CD4-positive, CD25-positive, alpha-beta regulatory T cell (primary cell): ENCODE results near the gene ELP5. TPM values are rescaled to one million over a fixed set of nuclear protein-coding genes. Genes with fewer than 3 reads are reported as not detected.

Experiments
- ATAC-seq, 2 donors: fragments of 150-1000 bp; cut with Tn5 transposase; one replicate each; pipeline ENCODE4 v1.10.0; 2021; ENCODE audit warnings: low read depth in 2 of 2, moderate number of reproducible peaks in 2 of 2, moderate library complexity in 1 of 2
- DNase-seq, 3 donors: peaks; one replicate each; pipeline versions ENCODE4 v3.0.0 to v3.0.0-alpha.2; 2012 to 2022; ENCODE audit warnings: mixed read lengths in 1 of 3
- H3K27ac ChIP-seq: one replicate; pipeline ENCODE4 v1.7.0; 2013; ENCODE audit warnings: mild to moderate bottlenecking, low read length; ENCODE audit not compliant: insufficient read depth, poor library complexity, severe bottlenecking
- H3K27me3 ChIP-seq: one replicate; pipeline ENCODE4 v1.7.0; 2013; ENCODE audit warnings: low read length; ENCODE audit not compliant: control insufficient read depth, insufficient read depth
- H3K36me3 ChIP-seq: one replicate; pipeline ENCODE4 v1.7.0; 2013; ENCODE audit warnings: mild to moderate bottlenecking, low read length, moderate library complexity; ENCODE audit not compliant: control insufficient read depth, insufficient read depth
- H3K4me1 ChIP-seq: 2 replicates; pipeline ENCODE4 v1.7.0; 2013; ENCODE audit warnings: mild to moderate bottlenecking, low read length; ENCODE audit not compliant: insufficient read depth, control insufficient read depth, poor library complexity, severe bottlenecking
- H3K4me3 ChIP-seq: one replicate; pipeline ENCODE4 v1.7.0; 2013; ENCODE audit warnings: low read depth, mild to moderate bottlenecking, low read length, moderate library complexity
- H3K9me3 ChIP-seq, 2 experiments: 1 replicate in 1 of 2; 2 replicates in 1 of 2; pipeline ENCODE4 v1.7.0; 2013; ENCODE audit warnings: low read length in 2 of 2, mild to moderate bottlenecking in 1 of 2, moderate library complexity in 1 of 2; ENCODE audit not compliant: control insufficient read depth in 2 of 2
- H3K27ac Mint-ChIP-seq, 3 donors: one replicate each; pipeline ENCODE4 v1.8.0; 2020 to 2022; ENCODE audit warnings: mild to moderate bottlenecking in 3 of 3, mixed read lengths in 3 of 3, moderate library complexity in 2 of 3
- H3K27me3 Mint-ChIP-seq: one replicate; pipeline ENCODE4 v1.8.0; 2022; ENCODE audit warnings: mild to moderate bottlenecking, mixed read lengths
- H3K36me3 Mint-ChIP-seq: one replicate; pipeline ENCODE4 v1.8.0; 2020; ENCODE audit warnings: mixed read lengths
- H3K4me1 Mint-ChIP-seq, 4 donors: one replicate each; pipeline ENCODE4 v1.8.0; 2020 to 2022; ENCODE audit warnings: mixed read lengths in 4 of 4, mild to moderate bottlenecking in 1 of 4
- H3K4me3 Mint-ChIP-seq, 4 donors: one replicate each; pipeline ENCODE4 v1.8.0; 2020 to 2022; ENCODE audit warnings: mild to moderate bottlenecking in 4 of 4, mixed read lengths in 4 of 4, moderate library complexity in 3 of 4
- H3K9me3 Mint-ChIP-seq, 7 donors: one replicate each; pipeline ENCODE4 v1.8.0; 2020 to 2022; ENCODE audit warnings: mixed read lengths in 7 of 7, mild to moderate bottlenecking in 3 of 7, moderate library complexity in 2 of 7
- polyA plus RNA-seq, 4 donors: library from polyadenylated mRNA; unstranded; fragments of 300-500 nt; fragmentation: Illumina TruSeq; gene quantifications; one replicate each; pipeline ENCODE4 v1.2.3, GENCODE V29; 2021
- total RNA-seq: library from RNA; stranded (reverse); gene quantifications from one replicate; pipeline ENCODE4 v1.2.3, GENCODE V29; 2022

The ELP5 gene
- total and polyA plus RNA-seq, 5 donors from 2014 or later = 31.6 to 74.0 (median 56.1) TPM

DNA sequence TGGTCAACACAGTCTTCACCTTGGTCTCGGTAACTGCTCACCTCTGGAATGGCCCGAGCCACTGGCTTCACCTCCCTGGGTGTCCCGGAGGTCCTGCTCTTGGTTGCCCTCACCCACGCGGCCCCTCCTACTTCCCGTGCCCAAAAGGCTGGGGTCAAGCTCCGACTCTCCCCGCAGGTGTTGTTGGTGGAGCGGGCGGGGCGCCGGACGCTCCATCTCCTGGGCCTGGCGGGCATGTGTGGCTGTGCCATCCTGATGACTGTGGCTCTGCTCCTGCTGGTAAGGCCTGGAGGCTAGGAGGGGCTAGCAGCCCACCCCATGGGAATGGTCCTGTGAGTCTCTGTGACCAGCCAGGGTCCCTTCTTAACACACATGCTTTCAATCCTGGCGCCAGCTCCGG lies 32.9 kb downstream of the ELP5 start:
- peaks cover 63% of the 10 kb centered on the region for H3K27me3 Mint-ChIP-seq
- Histone ChIP-seq H3K27ac (no peak overlapping the region), H3K27me3 (peaks cover 2% of the 10 kb centered on the region), H3K4me3 (no peak overlapping the region), H3K9me3 (no peaks in the 10 kb centered on the region), H3K36me3 (no peaks in the 10 kb centered on the region), H3K4me1 (peaks cover 21% of the 10 kb centered on the region)
- DNase-seq (no peak), ATAC-seq (no peak)
- no peaks in the 10 kb centered on the region for H3K36me3 Mint-ChIP-seq
- peaks cover 0 to 1% (median 0%) of the 10 kb centered on the region in 7 donors for H3K9me3 Mint-ChIP-seq
- peaks cover 0 to 30% (median 11%) of the 10 kb centered on the region in 4 donors for H3K4me1 Mint-ChIP-seq
- H3K4me3 Mint-ChIP-seq = no peak overlapping the region
- no peak overlapping the region for H3K27ac Mint-ChIP-seq

DNA sequence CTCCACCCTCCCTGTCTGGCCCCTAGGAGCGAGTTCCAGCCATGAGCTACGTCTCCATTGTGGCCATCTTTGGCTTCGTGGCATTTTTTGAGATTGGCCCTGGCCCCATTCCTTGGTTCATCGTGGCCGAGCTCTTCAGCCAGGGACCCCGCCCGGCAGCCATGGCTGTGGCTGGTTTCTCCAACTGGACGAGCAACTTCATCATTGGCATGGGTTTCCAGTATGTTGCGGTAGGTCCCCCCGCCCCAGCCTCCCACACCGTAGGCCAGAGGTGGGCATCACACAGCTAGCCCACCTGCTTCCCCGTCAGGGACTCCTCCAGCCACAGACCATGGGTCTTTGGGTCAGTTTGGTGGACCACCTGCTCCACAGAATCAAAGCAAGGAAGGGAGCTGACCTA lies 33.7 kb downstream of the ELP5 start:
- Histone ChIP-seq H3K4me3 (no peak overlapping the region), H3K4me1 (peaks cover 19% of the 10 kb centered on the region), H3K36me3 (no peaks in the 10 kb centered on the region), H3K9me3 (no peaks in the 10 kb centered on the region), H3K27me3 (peaks cover 2% of the 10 kb centered on the region), H3K27ac (no peak overlapping the region)
- no peak for ATAC-seq
- Mint-ChIP-seq H3K4me3 (no peak overlapping the region), H3K27ac (no peak overlapping the region), H3K36me3 (no peaks in the 10 kb centered on the region), H3K27me3 (peaks cover 56% of the 10 kb centered on the region), H3K4me1 (peaks cover 0 to 24% (median 7%) of the 10 kb centered on the region in 4 donors), H3K9me3 (peaks cover 0 to 1% (median 0%) of the 10 kb centered on the region in 7 donors)
- no peak for DNase-seq

DNA sequence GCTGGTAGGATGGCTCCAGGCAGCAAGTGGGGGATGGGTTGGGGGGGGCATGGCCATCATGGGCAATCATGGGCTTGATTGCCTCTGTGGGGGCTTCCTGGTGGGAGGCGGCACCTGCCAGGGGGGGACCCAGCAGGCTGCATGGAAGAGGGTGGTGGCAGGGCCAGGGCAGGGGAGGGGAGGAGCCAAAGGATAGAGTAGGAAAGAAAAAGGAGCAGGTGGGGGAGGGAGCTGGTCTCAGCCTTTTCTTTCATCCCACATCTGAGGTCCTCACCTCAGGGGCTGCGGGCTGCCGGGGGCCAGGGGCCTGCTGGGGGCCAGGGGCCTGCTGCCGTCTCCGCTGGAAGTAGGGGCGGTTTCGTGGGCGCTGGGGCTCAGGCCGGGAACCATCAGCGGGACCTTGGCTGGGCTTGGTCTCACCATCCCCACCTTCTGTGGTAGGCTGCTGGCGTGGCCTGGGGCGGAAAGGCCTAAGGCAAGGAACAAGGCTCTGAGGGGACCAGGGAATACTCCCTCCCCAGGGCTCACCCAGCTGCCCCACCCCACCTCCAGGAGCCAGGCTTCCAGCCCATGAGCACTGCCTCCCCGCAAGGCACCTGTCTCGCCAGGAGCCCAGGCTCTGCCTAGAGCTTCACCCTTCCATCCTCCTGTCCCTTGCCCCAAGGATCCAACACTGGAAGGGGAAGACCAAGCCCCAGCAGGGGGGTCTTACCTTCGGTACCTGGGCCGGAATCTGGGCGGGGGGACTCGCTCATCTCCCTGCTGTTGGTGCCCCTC lies 37.4 kb downstream of the ELP5 start:
- Histone ChIP-seq H3K4me1 (peaks cover 9% of the 10 kb centered on the region), H3K9me3 (no peaks in the 10 kb centered on the region), H3K27ac (no peak overlapping the region), H3K36me3 (no peaks in the 10 kb centered on the region), H3K27me3 (peaks cover 11% of the 10 kb centered on the region), H3K4me3 (no peak overlapping the region)
- Mint-ChIP-seq H3K27ac (no peak overlapping the region), H3K36me3 (peaks cover 3% of the 10 kb centered on the region), H3K4me3 (no peak overlapping the region), H3K27me3 (peaks cover 46% of the 10 kb centered on the region), H3K4me1 (peaks cover 0 to 9% (median 5%) of the 10 kb centered on the region in 4 donors), H3K9me3 (peaks cover 0 to 1% (median 0%) of the 10 kb centered on the region in 7 donors)
- ATAC-seq (no peak), DNase-seq (no peak)

DNA sequence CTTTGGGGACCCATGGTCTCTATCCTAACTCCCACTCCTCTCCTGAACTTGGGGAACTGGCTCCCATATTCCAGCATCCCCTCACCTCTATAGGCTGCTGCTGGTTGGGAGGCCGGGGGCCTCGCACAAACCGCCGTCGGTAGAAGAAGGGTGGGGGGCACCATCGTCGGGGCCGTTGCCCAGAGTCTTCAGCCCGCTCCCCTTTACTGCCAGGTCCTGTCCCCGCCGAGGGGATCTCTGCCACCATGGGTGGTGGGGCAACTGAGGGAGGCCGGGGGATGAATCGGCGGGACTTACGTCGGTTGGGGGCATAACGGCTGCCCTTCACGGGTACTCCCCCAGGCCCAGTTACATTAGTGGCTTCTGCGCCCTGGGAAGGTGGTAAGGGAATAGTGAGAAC lies 38.2 kb downstream of the ELP5 start:
- peaks cover 46% of the 10 kb centered on the region for H3K27me3 Mint-ChIP-seq
- peaks cover 11% of the 10 kb centered on the region for H3K27me3 ChIP-seq
- no peak overlapping the region for H3K4me3 ChIP-seq
- H3K27ac ChIP-seq = no peak overlapping the region
- peaks cover 1 to 13% (median 5%) of the 10 kb centered on the region in 4 donors for H3K4me1 Mint-ChIP-seq
- ATAC-seq (no peak), DNase-seq (no peak)
- peaks cover 3% of the 10 kb centered on the region for H3K36me3 Mint-ChIP-seq
- no peak overlapping the region for H3K27ac Mint-ChIP-seq
- peaks cover 0 to 1% (median 0%) of the 10 kb centered on the region in 7 donors for H3K9me3 Mint-ChIP-seq
- no peaks in the 10 kb centered on the region for H3K9me3 ChIP-seq
- H3K4me3 Mint-ChIP-seq = no peak overlapping the region
- no peaks in the 10 kb centered on the region for H3K36me3 ChIP-seq
- peaks cover 16% of the 10 kb centered on the region for H3K4me1 ChIP-seq

DNA sequence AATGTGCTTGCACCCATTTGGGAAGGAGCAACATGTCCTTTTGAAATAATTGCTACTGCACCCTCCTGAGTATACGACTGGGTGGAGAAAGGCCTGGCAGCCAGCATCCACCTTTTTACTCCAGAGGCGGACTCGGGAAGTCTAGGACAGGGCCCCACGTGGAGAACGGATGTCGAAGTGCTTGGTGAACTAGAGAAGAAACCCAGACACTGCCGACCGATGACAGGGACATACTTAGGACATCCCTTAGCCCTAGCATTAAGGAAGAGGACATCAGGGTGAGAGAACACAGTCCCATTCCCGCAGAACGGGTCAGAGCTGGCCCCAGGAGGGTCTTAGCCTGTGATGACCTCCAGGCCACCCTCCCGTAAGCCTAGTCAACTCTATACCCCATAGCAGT lies 38.7 kb downstream of the ELP5 start:
- H3K27me3 Mint-ChIP-seq = peaks cover 52% of the 10 kb centered on the region
- DNase-seq = no peak
- Histone ChIP-seq H3K9me3 (no peaks in the 10 kb centered on the region), H3K27me3 (peaks cover 11% of the 10 kb centered on the region), H3K4me1 (peaks cover 21% of the 10 kb centered on the region), H3K36me3 (no peaks in the 10 kb centered on the region), H3K4me3 (no peak overlapping the region), H3K27ac (no peak overlapping the region)
- H3K4me1 Mint-ChIP-seq = peaks cover 4 to 18% (median 6%) of the 10 kb centered on the region in 4 donors
- ATAC-seq = no peak
- no peak overlapping the region for H3K4me3 Mint-ChIP-seq
- H3K9me3 Mint-ChIP-seq = peaks cover 0 to 1% (median 0%) of the 10 kb centered on the region in 7 donors
- H3K27ac Mint-ChIP-seq = no peak overlapping the region
- H3K36me3 Mint-ChIP-seq = peaks cover 3% of the 10 kb centered on the region

DNA sequence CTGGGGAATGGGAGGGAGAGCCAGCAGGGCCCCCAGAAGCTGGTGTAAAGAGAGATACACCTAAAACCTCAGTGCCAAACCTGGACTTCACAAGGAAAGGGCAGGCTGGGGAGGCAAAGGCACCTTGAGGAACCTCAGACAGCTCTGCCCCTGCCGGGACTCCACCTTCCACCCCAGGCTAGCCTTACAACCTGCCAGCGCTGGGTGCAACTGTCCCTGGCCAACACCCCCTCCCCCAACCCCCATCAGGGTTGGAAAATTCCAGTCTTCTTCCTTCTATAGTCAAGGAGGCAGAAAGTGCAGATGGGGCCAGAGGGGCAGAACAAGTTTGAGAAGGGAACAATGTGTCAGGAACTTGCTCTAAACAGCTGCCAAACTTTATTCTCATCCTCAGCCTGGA lies 40.2 kb downstream of the ELP5 start:
- DNase-seq (no peak), ATAC-seq (no peak)
- peaks cover 4 to 27% (median 9%) of the 10 kb centered on the region in 4 donors for H3K4me1 Mint-ChIP-seq
- no peaks in the 10 kb centered on the region for H3K9me3 Mint-ChIP-seq
- H3K27ac Mint-ChIP-seq = no peak overlapping the region
- peaks cover 10% of the 10 kb centered on the region for H3K27me3 ChIP-seq
- H3K36me3 Mint-ChIP-seq = peaks cover 3% of the 10 kb centered on the region
- H3K4me3 Mint-ChIP-seq = peak overlapping the region in 2 of 4 donors; percentile 15 to 32
- H3K27me3 Mint-ChIP-seq = peaks cover 55% of the 10 kb centered on the region
- H3K4me3 ChIP-seq = no peak overlapping the region
- no peaks in the 10 kb centered on the region for H3K9me3 ChIP-seq
- no peaks in the 10 kb centered on the region for H3K36me3 ChIP-seq
- H3K27ac ChIP-seq = no peak overlapping the region
- peaks cover 31% of the 10 kb centered on the region for H3K4me1 ChIP-seq

DNA sequence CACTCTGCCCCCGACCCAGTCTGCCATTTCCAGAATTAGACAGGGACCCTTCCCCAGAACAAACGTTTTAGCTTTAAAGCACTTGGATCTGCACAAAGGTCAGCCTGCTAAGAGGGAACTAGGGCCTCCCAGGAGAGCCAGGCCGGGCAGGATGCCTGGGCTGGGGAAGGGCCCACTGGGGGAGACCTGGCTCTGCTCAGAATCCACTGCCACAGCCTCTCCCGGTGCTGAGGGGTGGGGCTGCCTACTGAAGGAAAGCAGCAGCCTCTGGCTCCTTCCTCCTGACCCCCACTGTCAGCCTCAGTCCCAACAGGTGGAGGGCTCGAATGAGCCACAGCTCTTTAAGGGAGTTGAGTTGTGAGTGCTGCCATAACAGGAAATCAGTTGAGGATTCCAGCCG lies 40.7 kb downstream of the ELP5 start:
- peaks cover 31% of the 10 kb centered on the region for H3K4me1 ChIP-seq
- ATAC-seq (no peak), DNase-seq (no peak)
- H3K36me3 Mint-ChIP-seq = peaks cover 3% of the 10 kb centered on the region
- H3K27ac Mint-ChIP-seq = no peak overlapping the region
- H3K27ac ChIP-seq = no peak overlapping the region
- H3K4me3 ChIP-seq = no peak overlapping the region
- peak overlapping the region in 2 of 4 donors; percentile 38 to 57 for H3K4me3 Mint-ChIP-seq
- peaks cover 10% of the 10 kb centered on the region for H3K27me3 ChIP-seq
- H3K9me3 ChIP-seq = no peaks in the 10 kb centered on the region
- no peaks in the 10 kb centered on the region for H3K36me3 ChIP-seq
- no peaks in the 10 kb centered on the region for H3K9me3 Mint-ChIP-seq
- H3K4me1 Mint-ChIP-seq = peaks cover 4 to 27% (median 9%) of the 10 kb centered on the region in 4 donors
- H3K27me3 Mint-ChIP-seq = peaks cover 50% of the 10 kb centered on the region

DNA sequence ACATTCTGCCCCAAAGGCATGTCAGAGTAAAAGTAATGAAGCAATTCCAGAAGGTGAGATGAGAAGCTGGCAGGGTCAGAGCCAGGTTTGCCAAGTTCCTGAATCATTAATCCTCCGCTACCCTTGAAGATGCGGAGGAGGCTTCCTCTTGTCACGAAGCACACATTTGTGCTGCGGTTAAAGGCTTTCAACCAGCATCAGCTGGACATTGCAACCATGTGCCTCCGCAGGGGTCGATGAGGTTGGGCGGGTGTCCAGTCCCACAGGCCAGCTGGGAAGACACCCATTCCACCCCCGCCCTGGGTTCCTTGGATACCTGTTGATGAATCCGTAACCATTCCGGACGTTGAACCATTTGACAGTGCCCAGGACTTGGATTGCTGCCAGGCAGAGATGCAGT lies 41.1 kb downstream of the ELP5 start:
- Mint-ChIP-seq H3K27me3 (peaks cover 46% of the 10 kb centered on the region), H3K4me3 (peak overlapping the region; percentile 70 to 75 (median 72))
- ATAC-seq = no peak

More for the DNA sequence above, 41.1 kb downstream of the ELP5 start:
- Histone ChIP-seq H3K36me3 (no peaks in the 10 kb centered on the region), H3K4me3 (no peak overlapping the region), H3K27me3 (peaks cover 10% of the 10 kb centered on the region), H3K9me3 (no peaks in the 10 kb centered on the region), H3K4me1 (peaks cover 31% of the 10 kb centered on the region), H3K27ac (no peak overlapping the region)
- Mint-ChIP-seq H3K36me3 (peaks cover 3% of the 10 kb centered on the region), H3K27ac (peak overlapping the region in 1 of 3 donors; percentile 76), H3K4me1 (peaks cover 4 to 27% (median 9%) of the 10 kb centered on the region in 4 donors), H3K9me3 (no peaks in the 10 kb centered on the region)
- DNase-seq = no peak
